B cell (primary cell): ENCODE data around the gene CC2D1B. TPM values are rescaled to one million over a fixed set of nuclear protein-coding genes. Genes with fewer than 3 reads are reported as not detected.
A peak's percentile ranks its signal among the peaks of the same experiment; 100 is the strongest.

Source experiments
- ATAC-seq: fragments of 200-7000 bp; cut with Tn5 transposase; one replicate; pipeline ENCODE4 v1.10.0; 2021; ENCODE audit warnings: low read depth, mild to moderate bottlenecking, moderate number of reproducible peaks, moderate library complexity
- CTCF ChIA-PET: fragments of 350-600 bp; sonication (Branson Sonifier 250); formaldehyde crosslinking; loops from one replicate; lab custom pipeline; 2021; ENCODE audit warnings: antibody characterized with exemption, inconsistent platforms; lab: Charles Lee
- POLR2A ChIA-PET: fragments of 350-600 bp; sonication (Branson Sonifier 250); formaldehyde crosslinking; loops from one replicate; lab custom pipeline; 2021; ENCODE audit warnings: antibody characterized with exemption; lab: Charles Lee
- DNase-seq: peaks from one replicate; pipeline ENCODE4 v3.0.0; 2013
- H2AFZ ChIP-seq: 2 replicates; pipeline ENCODE4 v1.6.1; 2012; ENCODE audit warnings: mild to moderate bottlenecking, low read depth, low read length; ENCODE audit not compliant: insufficient read depth, poor library complexity, severe bottlenecking
- H3K27ac ChIP-seq, 2 donors: 1 replicate in 1 of 2; 2 replicates in 1 of 2; pipeline ENCODE4 v1.5.1; 2012 to 2013; ENCODE audit warnings: low read length in 2 of 2, mild to moderate bottlenecking in 2 of 2, moderate library complexity in 1 of 2
- H3K27me3 ChIP-seq, 4 experiments: fragments of 200-600 bp in 1 of 4; sonication (generic) in 1 of 4; replicated peaks in 1 of 4; 1 replicate in 2 of 4; 2 replicates in 2 of 4; pipeline versions ENCODE4 v1.6.1 to v1.7.0; 2013 to 2016; ENCODE audit warnings: low read length in 3 of 4, mild to moderate bottlenecking in 2 of 4, mixed read lengths in 1 of 4, moderate library complexity in 1 of 4; ENCODE audit not compliant: insufficient read depth in 4 of 4, control insufficient read depth in 3 of 4; ENCODE audit errors: control extremely low read depth in 1 of 4
- H3K36me3 ChIP-seq, 2 experiments: replicated peaks in 1 of 2; 1 replicate in 1 of 2; 2 replicates in 1 of 2; pipeline versions ENCODE4 v1.6.1 to v1.7.1; 2013; ENCODE audit warnings: low read length in 1 of 2; ENCODE audit not compliant: insufficient read depth in 2 of 2, control insufficient read depth in 1 of 2; ENCODE audit errors: control extremely low read depth in 1 of 2, extremely low read depth in 1 of 2
- H3K4me1 ChIP-seq, 2 donors: fragments of 200-600 bp in 1 of 2; sonication (generic) in 1 of 2; 1 replicate in 1 of 2; 2 replicates in 1 of 2; pipeline versions ENCODE4 v1.5.1 to v1.6.1; 2013 to 2017; ENCODE audit warnings: low read length in 2 of 2; ENCODE audit not compliant: control insufficient read depth in 2 of 2, insufficient read depth in 2 of 2
- H3K4me2 ChIP-seq: replicated peaks from 2 replicates; pipeline ENCODE3; 2012; ENCODE audit warnings: mild to moderate bottlenecking, low read depth, low read length; ENCODE audit not compliant: poor library complexity, severe bottlenecking
- H3K4me3 ChIP-seq, 5 experiments: fragments of 200-600 bp in 1 of 5; sonication (generic) in 1 of 5; 1 replicate in 3 of 5; 2 replicates in 2 of 5; pipeline versions ENCODE4 v1.5.1 to v1.7.0; 2011 to 2016; ENCODE audit warnings: low read length in 4 of 5, mild to moderate bottlenecking in 4 of 5, low read depth in 2 of 5, control low read depth in 1 of 5, moderate library complexity in 1 of 5; ENCODE audit not compliant: insufficient read depth in 1 of 5; ENCODE audit errors: control extremely low read depth in 1 of 5, extremely low read depth in 1 of 5
- H3K79me2 ChIP-seq: fragments of 200-600 bp; sonication (generic); one replicate; pipeline ENCODE4 v1.6.0; 2016; ENCODE audit warnings: low read length; ENCODE audit not compliant: control insufficient read depth, insufficient read depth
- H3K9ac ChIP-seq: fragments of 200-600 bp; sonication (generic); 2 replicates; pipeline ENCODE4 v1.6.1; 2017; ENCODE audit warnings: mild to moderate bottlenecking, low read length, moderate library complexity
- H3K9me3 ChIP-seq, 3 donors: one replicate each; pipeline versions ENCODE4 v1.6.1 to v1.7.1; 2013; ENCODE audit warnings: low read length in 2 of 3; ENCODE audit not compliant: control insufficient read depth in 2 of 3, insufficient read depth in 1 of 3; ENCODE audit errors: control extremely low read depth in 1 of 3
- H4K20me1 ChIP-seq: 2 replicates; pipeline ENCODE4 v1.6.0; 2012; ENCODE audit warnings: mild to moderate bottlenecking, low read length; ENCODE audit not compliant: insufficient read depth, control insufficient read depth, poor library complexity, severe bottlenecking
- H3K27ac Mint-ChIP-seq: one replicate; pipeline ENCODE4 v1.8.0; 2021; ENCODE audit warnings: mixed read lengths
- H3K27me3 Mint-ChIP-seq: one replicate; pipeline ENCODE4 v1.8.0; 2021; ENCODE audit warnings: mixed read lengths
- H3K4me1 Mint-ChIP-seq: one replicate; pipeline ENCODE4 v1.8.0; 2021; ENCODE audit warnings: mixed read lengths
- H3K4me3 Mint-ChIP-seq: one replicate; pipeline ENCODE4 v1.8.0; 2021; ENCODE audit warnings: mixed read lengths
- H3K9me3 Mint-ChIP-seq: one replicate; pipeline ENCODE4 v1.8.0; 2022; ENCODE audit warnings: mixed read lengths; ENCODE audit not compliant: insufficient read depth
- CTCF ChIP-seq: fragments of 200-600 bp; IDR thresholded peaks from one replicate; pipeline ENCODE4 v1.8.0; 2022; ENCODE audit warnings: antibody characterized with exemption, mild to moderate bottlenecking
- EZH2 ChIP-seq: IDR thresholded peaks from 2 replicates; pipeline ENCODE4 v1.6.1; 2012; ENCODE audit warnings: borderline replicate concordance, low read depth, mild to moderate bottlenecking, moderate library complexity, low read length; ENCODE audit not compliant: insufficient read depth, poor library complexity, severe bottlenecking
- WGBS: methylation state at CpG from one replicate; pipeline ENCODE4 v1.1.5; 2013; ENCODE audit warnings: missing lambda C conversion rate; ENCODE audit not compliant: insufficient coverage; 5-methylcytosine and 5-hydroxymethylcytosine counted together
- intact Hi-C: fragments of 100-400 bp; cut with micrococcal nuclease; formaldehyde crosslinking; loops from one replicate; pipeline ENCODE4 v1.10.0; 2022
- polyA plus RNA-seq: library from polyadenylated mRNA; depleted of rRNA; stranded (reverse); fragments of >200 nt; gene quantifications from 2 replicates; pipeline ENCODE4 v1.2.3, GENCODE V29; 2012
- total RNA-seq, 2 donors: library from RNA; stranded (reverse); fragments of 120-200 nt in 1 of 2; gene quantifications; 1 replicate in 1 of 2; 2 replicates in 1 of 2; pipeline versions ENCODE4 v1.2.3 to v1.2.4, GENCODE V29; 2013 to 2022

CC2D1B gene
- total and polyA plus RNA-seq, 2 donors (not counting 1 experiment from before 2014, with no cell fraction given) = 28.9 to 79.7 TPM

- peaks cover 45% of the 10 kb centered on the region for H3K79me2 ChIP-seq
- H2AFZ ChIP-seq = peak overlapping the region; percentile 97
Measured at GRCh38 chr1:52404975-52405338, 39.0 kb upstream of the CC2D1B start.

More at GRCh38 chr1:52404975-52405338, 39.0 kb upstream of the CC2D1B start:
- Histone ChIP-seq H3K4me2 (peak overlapping the region; percentile 83), H3K9ac (peak overlapping the region; percentile 98), H3K36me3 (peaks cover 7 to 28% of the 10 kb centered on the region in 2 experiments), H4K20me1 (no peaks in the 10 kb centered on the region), H3K27ac (peak overlapping the region; percentile 91 to 95), H3K4me1 (peaks cover 15 to 22% of the 10 kb centered on the region in 2 donors), H3K27me3 (no peaks in the 10 kb centered on the region), H3K9me3 (no peaks in the 10 kb centered on the region), H3K4me3 (peak overlapping the region; percentile 76 to 99 (median 95))
- intact Hi-C loops = loop anchor here (1.0 to 10.0 kb wide), 8 partner anchors 39 to 520 kb away; partner anchors contain the start of genes BTF3L4, CC2D1B, ECHDC2 and SCP2
- Mint-ChIP-seq H3K27me3 (no peaks in the 10 kb centered on the region), H3K4me1 (peaks cover 32% of the 10 kb centered on the region), H3K4me3 (peak overlapping the region; percentile 100), H3K9me3 (no peaks in the 10 kb centered on the region), H3K27ac (peak overlapping the region; percentile 96)
- ChIA-PET CTCF (interaction anchor here (0.8 to 2.8 kb wide), 8 partner anchors 9 to 281 kb away, joined by 3 to 22 read pairs (median 3); partner anchors contain the start of gene CC2D1B), POLR2A (interaction anchor here (2.0 to 2.2 kb wide), 2 partner anchors 39 to 148 kb away, joined by 10 to 12 read pairs; partner anchors contain the start of genes CC2D1B and TUT4)
- WGBS = 2% methylated on average over 5 of the region's 8 CpGs
- TF ChIP-seq CTCF (peak; percentile 2), EZH2 (no peak)
- no peak for ATAC-seq
- no peak for DNase-seq
